Psoas muscle (tissue), 8 donors: ENCODE data around the gene MCTP2. TPM values are rescaled to one million over a fixed set of nuclear protein-coding genes. Genes with fewer than 3 reads are reported as not detected.

Source experiments
- ATAC-seq, 4 donors: fragments of 200-7000 bp; cut with Tn5 transposase; one replicate each; pipeline ENCODE4 v1.9.1; 2020; ENCODE audit warnings: moderate library complexity in 3 of 4, mild to moderate bottlenecking in 2 of 4
- DNase-seq, 2 donors: peaks; one replicate each; pipeline ENCODE4 v3.0.0-alpha.2; 2020
- H3K27ac ChIP-seq: fragments of 200-600 bp; one replicate; pipeline ENCODE4 v1.8.0; 2022
- H3K27me3 ChIP-seq, 3 donors: fragments of 200-600 bp in 1 of 3; one replicate each; pipeline versions ENCODE4 v1.6.1 to v1.8.0; 2013 to 2022; ENCODE audit warnings: low read length in 2 of 3, mild to moderate bottlenecking in 2 of 3, moderate library complexity in 1 of 3; ENCODE audit not compliant: insufficient read depth in 3 of 3
- H3K36me3 ChIP-seq, 2 donors: fragments of 200-600 bp in 1 of 2; one replicate each; pipeline versions ENCODE4 v1.6.1 to v1.8.0; 2013 to 2022; ENCODE audit warnings: low read depth in 1 of 2, mild to moderate bottlenecking in 1 of 2, moderate library complexity in 1 of 2; ENCODE audit not compliant: insufficient read depth in 1 of 2
- H3K4me1 ChIP-seq: fragments of 200-600 bp; one replicate; pipeline ENCODE4 v1.8.0; 2022
- H3K4me3 ChIP-seq: fragments of 200-600 bp; one replicate; pipeline ENCODE4 v1.8.0; 2022; ENCODE audit warnings: mild to moderate bottlenecking
- H3K9me3 ChIP-seq: fragments of 200-600 bp; one replicate; pipeline ENCODE4 v1.8.0; 2022
- CTCF ChIP-seq: fragments of 200-600 bp; IDR thresholded peaks from one replicate; pipeline ENCODE4 v1.8.0; 2022; ENCODE audit warnings: antibody characterized with exemption
- WGBS, 3 donors: extraction: QIAGEN DNeasy Blood & Tissue Kit; methylation state at CpG; one replicate each; pipeline versions ENCODE4 v1.1.6 to v1.1.7; 2013; 5-methylcytosine and 5-hydroxymethylcytosine counted together
- intact Hi-C, 2 donors: fragments of 100-400 bp; cut with DNase I; formaldehyde crosslinking; loops; one replicate each; pipeline versions ENCODE4 v1.11.0 to v1.14.2; 2022
- polyA plus RNA-seq, 3 donors: library from polyadenylated mRNA; stranded (reverse); fragments of 200-250 nt; gene quantifications; one replicate each; pipeline ENCODE4 v1.2.3, GENCODE V29; 2013
- total RNA-seq, 4 donors: library from RNA; stranded (reverse); fragmentation: NEBNext Ultra II Directional in 2 of 4; extraction: Animal tissue kit (Norgen Biotek cat#: 25700) in 2 of 4; gene quantifications; one replicate each; pipeline versions ENCODE4 v1.2.1 to v1.2.4, GENCODE V29; 2021 to 2023
- donor health status: healthy with polysubstance abuse.
- donor health status: DM: no; HTN: no; CAD: no; lungs with moderate emphysema.
- donor health status: Bipolar disorder and iron deficiency.
- donor health status: healthy.
- donor health status: DM: yes; HTN: yes; CAD: no.
- donor health status: DM: no; HTN: no; CAD: no.
- donor health status: DM: no; HTN: no; CAD: no.
- donor health status: DM: yes; HTN: yes; CAD: no.

Gene MCTP2
- total and polyA plus RNA-seq, 7 donors: 0.01 to 1.1 (median 0.33) TPM; not detected in 1

DNA sequence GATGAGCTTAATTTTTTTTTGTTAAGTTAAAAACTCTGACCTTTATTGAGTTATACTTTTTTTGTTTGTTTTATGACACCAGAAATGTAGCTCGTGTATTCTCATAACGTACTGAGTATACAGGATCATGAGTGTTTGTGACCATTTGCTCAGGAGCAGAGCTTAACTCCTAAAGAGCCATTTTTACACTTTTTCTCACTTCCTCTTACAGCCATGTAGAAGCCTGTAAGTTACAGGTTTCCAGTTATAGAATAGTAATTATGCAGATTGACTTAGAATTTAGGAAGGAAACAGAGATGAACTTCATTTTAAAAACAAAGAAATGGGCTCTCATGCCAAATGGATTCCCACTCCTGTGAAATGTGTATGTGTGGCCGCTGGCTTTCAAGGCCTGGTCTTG is 151.7 kb downstream of the MCTP2 start:
- Histone ChIP-seq H3K27ac (no peak overlapping the region), H3K27me3 (no peaks in the 10 kb centered on the region), H3K4me3 (no peak overlapping the region), H3K4me1 (no peaks in the 10 kb centered on the region), H3K9me3 (no peaks in the 10 kb centered on the region), H3K36me3 (no peaks in the 10 kb centered on the region)
- TF ChIP-seq CTCF: no peak
- no peak for ATAC-seq
- 78 to 82% (median 80%) methylated on average over 3 of the region's 3 CpGs for WGBS, 3 donors
- DNase-seq: no peak
- intact Hi-C loops: no loop called here

GRCh38 chr15:94383706-94384105 is 152.3 kb downstream of the MCTP2 start:
- DNase-seq (no peak), ATAC-seq (no peak)
- intact Hi-C loops: no loop called here
- Histone ChIP-seq H3K27me3 (no peaks in the 10 kb centered on the region), H3K9me3 (no peaks in the 10 kb centered on the region), H3K27ac (no peak overlapping the region), H3K36me3 (no peaks in the 10 kb centered on the region), H3K4me1 (no peaks in the 10 kb centered on the region), H3K4me3 (no peak overlapping the region)
- 93 to 95% (median 95%) methylated on average over 9 of the region's 9 CpGs for WGBS, 3 donors
- TF ChIP-seq CTCF: no peak

GRCh38 chr15:94385441-94385840 is 154.1 kb downstream of the MCTP2 start:
- no peaks in the 10 kb centered on the region for H3K36me3 ChIP-seq
- intact Hi-C loops: no loop called here
- no peaks in the 10 kb centered on the region for H3K9me3 ChIP-seq
- no peaks in the 10 kb centered on the region for H3K4me1 ChIP-seq
- 57 to 59% (median 58%) methylated on average over 4 of the region's 4 CpGs for WGBS, 3 donors
- no peak overlapping the region for H3K4me3 ChIP-seq
- ATAC-seq: no peak
- no peak for TF ChIP-seq CTCF
- H3K27ac ChIP-seq: no peak overlapping the region
- no peaks in the 10 kb centered on the region for H3K27me3 ChIP-seq
- no peak for DNase-seq

DNA sequence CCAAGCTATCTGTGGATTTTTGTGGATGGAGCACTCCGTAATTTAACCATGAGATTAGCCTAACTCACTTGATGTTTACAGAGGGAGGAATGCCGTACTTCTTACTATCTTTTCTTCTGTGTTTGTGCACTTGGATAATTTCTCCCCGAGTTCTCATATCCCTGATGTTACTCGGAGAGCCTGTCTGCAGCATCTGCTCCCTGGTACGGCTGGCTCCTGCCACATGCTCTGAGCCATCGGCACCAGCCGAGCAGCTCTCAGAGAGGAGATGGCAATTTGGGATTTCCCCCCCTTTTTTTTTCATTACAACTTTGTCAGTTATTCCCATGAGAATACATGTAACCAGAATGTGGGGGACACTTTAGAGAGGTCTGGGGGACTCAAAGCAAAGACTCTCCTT is 155.0 kb downstream of the MCTP2 start:
- ATAC-seq (no peak), DNase-seq (no peak)
- Histone ChIP-seq H3K27me3 (no peaks in the 10 kb centered on the region), H3K4me1 (no peaks in the 10 kb centered on the region), H3K9me3 (no peaks in the 10 kb centered on the region), H3K27ac (no peak overlapping the region), H3K4me3 (no peak overlapping the region), H3K36me3 (no peaks in the 10 kb centered on the region)
- no peak for TF ChIP-seq CTCF
- WGBS, 3 donors: 80 to 85% (median 81%) methylated on average over 7 of the region's 7 CpGs
- intact Hi-C loops: no loop called here

DNA sequence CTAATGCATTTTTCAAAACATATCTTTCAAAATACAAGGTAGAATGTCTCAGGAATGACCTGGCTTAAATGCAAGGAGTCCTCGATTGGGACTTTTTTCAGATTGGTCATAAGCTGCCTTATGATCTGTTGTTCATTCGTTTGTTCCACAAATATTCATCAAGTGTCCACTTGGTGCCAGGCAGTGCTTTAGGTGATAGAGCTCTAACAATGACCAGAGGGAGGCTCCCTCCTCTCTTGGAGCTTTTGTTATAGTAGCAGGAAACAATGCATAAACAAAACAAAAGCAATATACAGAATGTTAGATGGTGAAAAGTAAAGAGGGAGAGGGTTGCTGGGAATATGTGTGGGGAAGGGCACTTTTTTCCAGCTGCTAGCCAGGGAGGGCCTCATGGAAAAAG is 156.1 kb downstream of the MCTP2 start:
- ATAC-seq (no peak), DNase-seq (no peak)
- Histone ChIP-seq H3K4me1 (no peaks in the 10 kb centered on the region), H3K4me3 (no peak overlapping the region), H3K36me3 (no peaks in the 10 kb centered on the region), H3K27ac (no peak overlapping the region), H3K27me3 (no peaks in the 10 kb centered on the region), H3K9me3 (no peaks in the 10 kb centered on the region)
- no peak for TF ChIP-seq CTCF
- 73 to 84% (median 77%) methylated on average over 2 of the region's 2 CpGs for WGBS, 3 donors
- intact Hi-C loops: no loop called here
